Right ventricle myocardium superior (tissue), 1 donor: ENCODE measurements around the gene TCF3. TPM values are rescaled to one million over a fixed set of nuclear protein-coding genes. Genes with fewer than 3 reads are reported as not detected.
"Not testable (repeated sequence)": the region's sequence is repeated elsewhere in the genome, so short reads cannot be mapped to it uniquely, and the experiment has no call there.

Experiments used
- ATAC-seq: fragments of 200-7000 bp; cut with Tn5 transposase; one replicate; pipeline ENCODE4 v1.9.1; 2020; ENCODE audit warnings: mild to moderate bottlenecking; ENCODE audit not compliant: poor library complexity
- DNase-seq: peaks from one replicate; pipeline ENCODE4 v3.0.0-alpha.2; 2020
- intact Hi-C: fragments of 100-400 bp; cut with DNase I; formaldehyde crosslinking; loops from one replicate; pipeline ENCODE4 v1.11.2; 2022
- long read RNA-seq: library from polyadenylated mRNA; unstranded; transcript quantifications from one replicate; pipeline ENCODE4 v2.0.0, GENCODE V29; 2021
- total RNA-seq: library from RNA; stranded (reverse); fragmentation: NEBNext Ultra II Directional; extraction: Animal tissue kit (Norgen Biotek cat#: 25700); gene quantifications from one replicate; pipeline ENCODE4 v1.2.1, GENCODE V29; 2021
- donor health status: DM: no; HTN: yes; CAD: no; lungs with severe emphysema.

Gene TCF3
- total RNA-seq, result 20.0 TPM
- long read RNA-seq, full-length matches to known transcripts, result 2 of 27 reads
- long read RNA-seq, partial matches to known transcripts, result 6 of 27 reads
- long read RNA-seq, other reads (novel, unspliced or antisense), result 19 of 27 reads

- ATAC-seq (peak; percentile 99), DNase-seq (peak; percentile 99)
- intact Hi-C loops, result loop anchor here (2.0 kb wide), 1 partner anchor 48 kb away; the partner anchor contains the start of gene UQCR11
Measured at GRCh38 chr19:1652471-1653299, at the start of gene TCF3. Gene TCF3 (minus strand): TSS chr19:1652615. CDS start chr19:1650248, 2,367 bp downstream.

DNA sequence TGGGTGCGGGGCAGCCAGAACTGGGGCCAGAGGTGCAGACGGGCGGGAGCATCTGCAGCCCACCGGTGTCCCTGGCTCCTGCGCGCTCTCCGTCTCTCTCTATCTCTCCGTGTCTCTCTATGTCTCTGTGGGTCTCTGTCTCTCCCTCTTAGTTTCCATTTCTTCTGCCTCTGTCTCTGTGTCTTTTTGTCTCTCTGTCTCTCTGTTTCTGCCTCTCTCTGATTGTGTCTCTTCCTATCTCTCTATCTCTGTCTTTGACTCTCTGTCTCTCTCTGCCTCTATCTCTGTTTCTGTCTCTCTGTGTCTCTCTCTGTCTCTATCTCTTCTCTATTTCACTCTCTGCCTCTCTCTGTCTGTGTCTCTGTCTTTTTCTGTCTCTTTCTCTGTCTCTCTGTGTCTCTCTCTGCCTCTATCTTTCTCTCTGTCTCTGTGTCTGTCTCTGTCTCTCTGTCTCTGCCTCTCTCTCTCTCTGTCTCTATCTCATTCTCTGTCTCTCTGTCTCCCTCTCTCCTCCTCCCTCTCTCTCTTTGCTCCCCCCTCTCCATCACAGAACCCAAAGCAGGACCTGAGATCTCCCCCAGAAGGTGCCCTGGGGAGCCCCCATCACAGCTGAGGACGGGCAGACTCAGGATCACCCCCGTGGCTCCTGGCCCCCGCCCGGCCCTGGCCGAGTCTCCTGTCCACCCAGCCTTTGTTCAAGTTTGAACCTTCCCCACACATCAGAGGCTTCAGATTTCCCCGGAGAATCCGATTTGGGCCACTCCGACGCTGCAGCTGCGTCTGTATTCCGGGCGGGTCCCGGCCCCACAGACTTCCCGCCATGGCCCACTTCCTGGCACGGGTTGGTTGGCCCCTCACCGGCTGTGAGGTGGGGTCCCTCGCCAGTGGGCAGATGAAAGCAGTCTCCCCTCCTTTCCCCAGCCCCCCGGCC lies 48.6 kb upstream of the TCF3 start:
- ATAC-seq (no peak), DNase-seq (no peak)
- intact Hi-C loops, result no loop called here

GRCh38 chr19:1699998-1700732 lies 47.8 kb upstream of the TCF3 start:
- DNase-seq (no peak), ATAC-seq (no peak)
- intact Hi-C loops, result no loop called here

DNA sequence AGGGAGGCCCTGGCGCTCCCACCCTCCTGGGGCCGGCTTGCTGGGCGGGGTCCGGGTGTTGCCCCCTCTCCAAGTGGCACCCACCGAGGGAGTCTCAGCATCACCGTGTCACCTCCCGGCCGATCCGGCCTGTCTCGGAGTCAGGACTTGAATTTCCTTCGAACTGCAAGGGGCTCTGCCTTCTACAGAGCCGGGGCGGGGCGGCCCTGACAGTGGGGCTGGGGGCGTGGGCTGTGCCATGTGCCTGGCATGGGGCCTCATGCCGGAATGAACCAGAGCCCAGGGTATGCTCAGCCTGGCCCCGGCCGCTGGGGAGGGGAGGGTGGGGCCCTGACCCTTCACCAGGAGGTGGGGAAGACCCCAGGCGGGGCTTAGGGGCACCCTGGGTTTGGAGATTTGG lies 47.0 kb upstream of the TCF3 start:
- ATAC-seq, result no peak
- intact Hi-C loops, result no loop called here
- no peak for DNase-seq

DNA sequence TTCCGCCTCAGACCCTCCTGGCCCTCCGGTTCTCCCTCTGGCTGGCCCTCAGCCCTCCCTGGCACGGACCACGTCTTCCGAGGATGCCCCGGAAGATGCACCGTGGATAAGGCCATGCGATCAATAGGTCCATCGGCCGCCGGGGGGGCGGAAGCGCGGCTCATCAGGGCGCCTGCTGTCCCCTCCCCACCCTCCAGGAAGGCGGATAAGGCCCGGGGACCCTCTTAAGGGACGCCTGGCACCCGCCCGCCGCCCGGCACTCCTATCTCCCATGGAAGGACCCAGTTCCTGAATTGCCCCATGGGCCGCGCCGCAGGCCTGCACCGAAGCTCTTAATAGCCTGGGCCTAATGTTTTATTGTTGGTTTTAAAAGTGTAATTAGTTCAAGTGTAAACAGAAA lies 46.2 kb upstream of the TCF3 start:
- ATAC-seq (no peak), DNase-seq (no peak)
- intact Hi-C loops, result no loop called here

GRCh38 chr19:1695481-1695880 lies 43.1 kb upstream of the TCF3 start:
- ATAC-seq, intact Hi-C loops, DNase-seq: not testable (repeated sequence)

- intact Hi-C loops, result no loop called here
- no peak for ATAC-seq
- DNase-seq, result no peak
Measured at GRCh38 chr19:1691589-1692290, 39.3 kb upstream of the TCF3 start.

DNA sequence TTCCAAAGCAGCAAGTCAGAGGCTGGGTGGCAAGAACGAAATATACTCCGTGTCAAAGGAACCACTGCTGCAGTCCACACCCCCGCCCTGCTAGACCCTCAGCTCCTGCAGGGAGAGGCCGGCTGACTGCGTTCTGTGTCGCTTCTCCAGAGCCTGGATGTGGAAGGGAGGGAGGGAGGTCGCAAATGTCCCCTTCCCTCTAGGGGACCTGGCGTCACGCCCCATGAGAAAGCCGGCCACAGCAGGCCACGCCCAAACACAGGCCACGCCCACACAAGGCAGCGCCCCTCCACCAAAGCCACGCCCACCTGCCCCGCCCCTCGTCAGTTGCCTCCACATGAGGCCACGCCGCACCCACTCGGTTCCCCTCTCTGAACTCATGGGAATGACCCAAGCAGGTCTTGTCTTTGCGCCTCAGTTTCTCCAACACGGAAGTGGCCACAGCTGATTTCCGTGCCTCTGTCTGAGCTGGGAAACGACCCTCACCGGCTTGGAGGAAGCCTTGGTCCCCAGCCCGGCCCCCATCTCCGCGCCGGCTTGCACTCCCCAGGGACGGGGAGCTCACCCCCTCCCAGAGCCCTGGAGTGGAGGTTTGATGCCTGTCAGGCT lies 38.4 kb upstream of the TCF3 start:
- ATAC-seq, result peak; percentile 52
- intact Hi-C loops, result no loop called here
- peak; percentile 69 for DNase-seq

DNA sequence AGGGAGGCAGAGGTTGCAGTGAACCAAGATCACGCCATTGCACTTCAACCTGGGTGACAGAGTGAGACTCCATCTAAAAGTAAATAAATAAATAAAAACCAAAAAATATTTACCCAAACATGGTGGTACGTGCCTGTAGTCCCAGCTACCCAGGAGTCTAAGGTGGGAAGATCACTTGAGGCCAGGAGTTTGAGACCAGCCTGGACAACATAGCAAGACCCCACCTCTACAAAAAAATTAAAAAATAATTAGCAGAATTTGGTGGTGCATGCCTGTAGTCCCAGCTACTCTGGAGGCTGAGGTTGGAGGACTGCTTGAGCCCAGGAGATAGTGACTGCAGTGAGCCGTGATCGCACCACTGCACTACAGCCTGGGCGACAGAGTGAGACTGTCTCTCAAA lies 33.4 kb upstream of the TCF3 start:
- not testable (repeated sequence) for ATAC-seq, DNase-seq

GRCh38 chr19:1685046-1685445 lies 32.6 kb upstream of the TCF3 start:
- ATAC-seq (no peak), DNase-seq (no peak)
- intact Hi-C loops, result no loop called here

More for the DNA sequence above, 33.4 kb upstream of the TCF3 start:
- intact Hi-C loops, result not testable (repeated sequence)

- ATAC-seq, result no peak
- intact Hi-C loops, result no loop called here
Measured at GRCh38 chr19:1684573-1684912, 32.1 kb upstream of the TCF3 start.

DNA sequence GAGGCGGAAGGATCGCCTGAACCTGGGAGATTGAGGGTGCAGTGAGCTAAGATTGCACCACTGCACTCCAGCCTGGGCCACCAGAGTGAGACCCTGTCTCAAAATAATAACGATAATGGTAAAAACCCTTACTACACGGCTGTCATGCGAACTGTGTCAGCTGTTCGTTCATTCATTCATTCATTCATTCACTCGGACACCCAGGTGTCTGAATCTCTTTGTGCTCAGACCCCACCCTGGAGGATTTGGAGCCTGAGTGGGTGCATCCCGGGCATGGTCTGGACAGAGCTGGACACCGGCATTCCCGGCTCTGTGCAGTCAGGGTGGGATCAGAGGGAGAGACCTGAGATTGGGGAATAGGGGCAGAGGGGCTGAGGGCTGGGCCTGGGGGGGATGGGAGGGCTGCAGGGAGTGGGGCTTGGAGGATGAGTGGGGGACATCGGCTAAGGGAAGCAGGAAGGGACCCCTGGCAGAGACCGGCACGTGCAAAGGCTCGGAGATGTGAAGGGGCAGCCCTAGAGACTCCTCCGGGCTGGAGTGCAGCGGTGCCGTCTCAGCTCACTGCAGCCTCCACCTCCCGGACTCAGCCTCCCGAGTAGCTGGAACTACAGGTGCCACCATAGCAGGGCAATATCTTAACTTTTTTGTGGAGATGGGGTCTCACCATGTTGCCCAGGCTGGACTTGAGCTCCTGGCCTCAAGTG lies 31.6 kb upstream of the TCF3 start:
- no peak for ATAC-seq
- DNase-seq, result peak; percentile 14
- intact Hi-C loops, result no loop called here

More at GRCh38 chr19:1684573-1684912, 32.1 kb upstream of the TCF3 start:
- DNase-seq, result peak; percentile 7

- intact Hi-C loops, result no loop called here
- DNase-seq (peak; percentile 11), ATAC-seq (no peak)
Measured at GRCh38 chr19:1680976-1681375, 28.6 kb upstream of the TCF3 start.

GRCh38 chr19:1678073-1678472 lies 25.7 kb upstream of the TCF3 start:
- DNase-seq (no peak), ATAC-seq (no peak)
- intact Hi-C loops, result loop anchor here (10.0 kb wide), 1 partner anchor 147 kb away; no protein-coding TSS in a partner anchor

GRCh38 chr19:1676351-1677266 lies 24.2 kb upstream of the TCF3 start:
- DNase-seq (no peak), ATAC-seq (no peak)
- intact Hi-C loops, result loop anchor here (10.0 kb wide), 1 partner anchor 148 kb away; no protein-coding TSS in a partner anchor
